ENCODE data around the gene TTC16. TPM values are rescaled to one million over a fixed set of nuclear protein-coding genes. Genes with fewer than 3 reads are reported as not detected.

Gene TTC16
- total and polyA plus RNA-seq, 2 of the 8 experiments (the other 6 are each of a cell fraction or from before 2014, with no cell fraction given) = 0.03 TPM; not detected in 1

GRCh38 chr9:127694890-127695720 lies 20.8 kb upstream of the TTC16 start (continued):
- TF ChIP-seq GABPA (IDR thresholded peaks at IDR 0.05; ENCODE audit: borderline replicate concordance, insufficient read depth, low read length) (no peak), POLR2A (IDR thresholded peaks at IDR 0.05; ENCODE audit: control extremely low read depth in 1 of 2, low read depth in 2 of 2, low read length in 2 of 2) (no peak), SP1 (IDR thresholded peaks at IDR 0.05; ENCODE audit: low read depth, low read length) (no peak), RNF2 (IDR thresholded peaks at IDR 0.05; ENCODE audit: borderline replicate concordance, low read depth, low read length, missing control alignments, poor library complexity, severe bottlenecking) (no peak), EZH2 (IDR thresholded peaks at IDR 0.05; ENCODE audit: low read depth, low read length, severe bottlenecking) (no peak)
